ENCODE data around the gene MYOCD.

Gene MYOCD, protein sequence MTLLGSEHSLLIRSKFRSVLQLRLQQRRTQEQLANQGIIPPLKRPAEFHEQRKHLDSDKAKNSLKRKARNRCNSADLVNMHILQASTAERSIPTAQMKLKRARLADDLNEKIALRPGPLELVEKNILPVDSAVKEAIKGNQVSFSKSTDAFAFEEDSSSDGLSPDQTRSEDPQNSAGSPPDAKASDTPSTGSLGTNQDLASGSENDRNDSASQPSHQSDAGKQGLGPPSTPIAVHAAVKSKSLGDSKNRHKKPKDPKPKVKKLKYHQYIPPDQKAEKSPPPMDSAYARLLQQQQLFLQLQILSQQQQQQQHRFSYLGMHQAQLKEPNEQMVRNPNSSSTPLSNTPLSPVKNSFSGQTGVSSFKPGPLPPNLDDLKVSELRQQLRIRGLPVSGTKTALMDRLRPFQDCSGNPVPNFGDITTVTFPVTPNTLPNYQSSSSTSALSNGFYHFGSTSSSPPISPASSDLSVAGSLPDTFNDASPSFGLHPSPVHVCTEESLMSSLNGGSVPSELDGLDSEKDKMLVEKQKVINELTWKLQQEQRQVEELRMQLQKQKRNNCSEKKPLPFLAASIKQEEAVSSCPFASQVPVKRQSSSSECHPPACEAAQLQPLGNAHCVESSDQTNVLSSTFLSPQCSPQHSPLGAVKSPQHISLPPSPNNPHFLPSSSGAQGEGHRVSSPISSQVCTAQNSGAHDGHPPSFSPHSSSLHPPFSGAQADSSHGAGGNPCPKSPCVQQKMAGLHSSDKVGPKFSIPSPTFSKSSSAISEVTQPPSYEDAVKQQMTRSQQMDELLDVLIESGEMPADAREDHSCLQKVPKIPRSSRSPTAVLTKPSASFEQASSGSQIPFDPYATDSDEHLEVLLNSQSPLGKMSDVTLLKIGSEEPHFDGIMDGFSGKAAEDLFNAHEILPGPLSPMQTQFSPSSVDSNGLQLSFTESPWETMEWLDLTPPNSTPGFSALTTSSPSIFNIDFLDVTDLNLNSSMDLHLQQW

DNA sequence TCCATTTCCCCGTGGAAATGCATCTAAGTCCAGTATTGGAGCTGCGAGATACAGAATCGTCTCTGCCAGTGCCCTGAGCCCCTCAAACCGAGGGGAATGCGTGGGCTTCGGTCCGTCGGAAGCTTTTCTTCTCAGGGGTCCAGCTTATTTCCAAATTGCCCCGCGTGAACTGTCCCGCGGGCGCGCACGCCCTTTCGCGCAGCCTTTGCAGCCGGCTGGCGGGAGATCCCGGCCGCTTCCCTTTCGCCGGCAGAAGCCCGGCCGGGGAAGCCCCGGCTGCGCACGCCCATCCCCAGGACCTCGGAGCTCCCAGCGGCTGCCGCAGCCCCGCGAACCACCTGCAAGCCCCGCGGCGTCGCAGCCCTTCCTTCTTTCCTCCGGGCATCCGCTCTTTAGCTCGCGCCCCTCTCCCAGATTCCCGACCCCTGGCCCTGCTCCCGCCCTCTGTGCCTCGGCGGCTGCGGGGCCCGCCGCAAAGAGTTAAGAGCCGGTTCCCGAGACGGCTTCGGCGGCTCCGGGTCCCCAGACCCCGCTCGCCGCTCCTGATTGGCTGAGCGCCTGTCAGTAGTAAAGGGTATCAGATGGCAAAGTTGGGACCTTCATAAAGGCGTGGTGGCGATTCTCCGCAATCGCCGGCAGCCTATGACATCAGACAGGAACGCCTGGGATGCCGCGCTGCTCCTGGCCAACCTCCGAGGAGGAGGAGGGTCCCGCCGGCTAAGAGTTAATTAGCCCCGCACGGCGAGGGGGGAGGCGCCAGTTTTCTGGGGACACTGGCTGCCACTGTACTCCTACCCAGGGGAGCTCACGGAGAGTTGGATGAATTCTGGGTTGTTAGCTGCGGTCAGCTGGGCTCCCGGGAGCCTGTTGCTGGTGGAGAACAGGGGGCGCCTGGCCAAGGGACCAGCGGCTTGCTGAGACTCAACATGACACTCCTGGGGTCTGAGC, at the start of gene MYOCD:
TSS of gene MYOCD (plus strand) at position 628 of the 948 bp plus-strand sequence. CDS start at position 927, 299 bp downstream.
- Histone ChIP-seq H3K27me3 (replicated peaks; ENCODE audit: control insufficient read depth, insufficient read depth, low read length) (peaks cover 1% of the 10 kb centered on the region), H3K36me3 (ENCODE audit: control insufficient read depth, insufficient read depth, low read length) (no peaks in the 10 kb centered on the region), H3K4me3 (replicated peaks; ENCODE audit: low read depth, low read length) (peak within 1 kb of the TSS; percentile 45)
- DNase-seq (ENCODE audit: extremely low read depth, insufficient read length), result peak; percentile 18
- TF ChIP-seq, protein P1, sequence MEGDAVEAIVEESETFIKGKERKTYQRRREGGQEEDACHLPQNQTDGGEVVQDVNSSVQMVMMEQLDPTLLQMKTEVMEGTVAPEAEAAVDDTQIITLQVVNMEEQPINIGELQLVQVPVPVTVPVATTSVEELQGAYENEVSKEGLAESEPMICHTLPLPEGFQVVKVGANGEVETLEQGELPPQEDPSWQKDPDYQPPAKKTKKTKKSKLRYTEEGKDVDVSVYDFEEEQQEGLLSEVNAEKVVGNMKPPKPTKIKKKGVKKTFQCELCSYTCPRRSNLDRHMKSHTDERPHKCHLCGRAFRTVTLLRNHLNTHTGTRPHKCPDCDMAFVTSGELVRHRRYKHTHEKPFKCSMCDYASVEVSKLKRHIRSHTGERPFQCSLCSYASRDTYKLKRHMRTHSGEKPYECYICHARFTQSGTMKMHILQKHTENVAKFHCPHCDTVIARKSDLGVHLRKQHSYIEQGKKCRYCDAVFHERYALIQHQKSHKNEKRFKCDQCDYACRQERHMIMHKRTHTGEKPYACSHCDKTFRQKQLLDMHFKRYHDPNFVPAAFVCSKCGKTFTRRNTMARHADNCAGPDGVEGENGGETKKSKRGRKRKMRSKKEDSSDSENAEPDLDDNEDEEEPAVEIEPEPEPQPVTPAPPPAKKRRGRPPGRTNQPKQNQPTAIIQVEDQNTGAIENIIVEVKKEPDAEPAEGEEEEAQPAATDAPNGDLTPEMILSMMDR (IDR thresholded peaks at IDR 0.05; ENCODE audit: insufficient read depth, low read length, poor library complexity, severe bottlenecking), result no peak

DNA sequence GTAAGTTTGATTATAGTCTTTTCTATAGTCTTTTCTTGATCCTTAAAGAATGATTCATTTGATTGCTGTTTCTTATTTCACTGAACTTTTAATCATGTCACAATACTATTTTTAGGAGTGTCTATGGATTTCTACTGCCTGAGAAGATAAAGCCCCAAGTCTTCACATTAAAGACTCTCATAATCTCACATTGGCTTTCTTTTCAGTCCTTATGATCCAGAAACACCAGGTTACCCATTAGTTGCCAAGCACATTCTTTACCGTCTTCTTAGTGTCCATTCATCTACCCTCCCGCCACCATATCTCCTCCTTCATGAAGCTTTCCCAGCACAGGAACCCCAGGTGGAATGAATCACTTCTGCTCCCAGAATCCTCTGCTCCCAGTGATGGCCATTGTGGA, 49.5 kb upstream of the MYOCD start:
- H3K4me3 ChIP-seq (replicated peaks; ENCODE audit: low read depth, low read length), result no peak overlapping the region
- TF ChIP-seq, protein P1 (IDR thresholded peaks at IDR 0.05; ENCODE audit: insufficient read depth, low read length, poor library complexity, severe bottlenecking), result no peak
- no peaks in the 10 kb centered on the region for H3K36me3 ChIP-seq (ENCODE audit: control insufficient read depth, insufficient read depth, low read length)
- no peaks in the 10 kb centered on the region; the same call in 1 of the 2 replicates for H3K27me3 ChIP-seq (replicated peaks; ENCODE audit: control insufficient read depth, insufficient read depth, low read length)
- DNase-seq (ENCODE audit: extremely low read depth, insufficient read length), result no peak

DNA sequence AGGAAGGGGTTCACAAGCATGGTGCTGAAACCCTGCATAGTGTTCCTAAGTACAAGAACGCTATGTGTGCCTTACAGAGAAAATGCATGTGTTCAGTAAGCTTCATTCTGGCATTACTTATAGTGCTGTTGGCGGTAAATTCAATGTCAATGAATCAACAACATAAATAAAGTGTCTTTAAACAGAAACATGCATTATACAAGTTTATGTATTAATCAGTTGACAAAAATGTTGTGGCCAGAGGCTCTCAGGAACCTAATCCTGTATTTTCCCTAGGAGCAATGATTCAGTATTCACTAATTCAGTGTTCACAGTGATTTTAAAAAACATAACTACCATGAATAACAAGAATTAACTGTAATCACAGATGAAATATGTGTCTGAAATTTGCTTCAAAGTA, 47.1 kb upstream of the MYOCD start:
- no peaks in the 10 kb centered on the region for H3K36me3 ChIP-seq (ENCODE audit: control insufficient read depth, insufficient read depth, low read length)
- TF ChIP-seq, protein P1 (IDR thresholded peaks at IDR 0.05; ENCODE audit: insufficient read depth, low read length, poor library complexity, severe bottlenecking), result no peak
- no peak for DNase-seq (ENCODE audit: extremely low read depth, insufficient read length)
- H3K4me3 ChIP-seq (replicated peaks; ENCODE audit: low read depth, low read length), result no peak overlapping the region
- H3K27me3 ChIP-seq (replicated peaks; ENCODE audit: control insufficient read depth, insufficient read depth, low read length), result no peaks in the 10 kb centered on the region; the same call in 1 of the 2 replicates

DNA sequence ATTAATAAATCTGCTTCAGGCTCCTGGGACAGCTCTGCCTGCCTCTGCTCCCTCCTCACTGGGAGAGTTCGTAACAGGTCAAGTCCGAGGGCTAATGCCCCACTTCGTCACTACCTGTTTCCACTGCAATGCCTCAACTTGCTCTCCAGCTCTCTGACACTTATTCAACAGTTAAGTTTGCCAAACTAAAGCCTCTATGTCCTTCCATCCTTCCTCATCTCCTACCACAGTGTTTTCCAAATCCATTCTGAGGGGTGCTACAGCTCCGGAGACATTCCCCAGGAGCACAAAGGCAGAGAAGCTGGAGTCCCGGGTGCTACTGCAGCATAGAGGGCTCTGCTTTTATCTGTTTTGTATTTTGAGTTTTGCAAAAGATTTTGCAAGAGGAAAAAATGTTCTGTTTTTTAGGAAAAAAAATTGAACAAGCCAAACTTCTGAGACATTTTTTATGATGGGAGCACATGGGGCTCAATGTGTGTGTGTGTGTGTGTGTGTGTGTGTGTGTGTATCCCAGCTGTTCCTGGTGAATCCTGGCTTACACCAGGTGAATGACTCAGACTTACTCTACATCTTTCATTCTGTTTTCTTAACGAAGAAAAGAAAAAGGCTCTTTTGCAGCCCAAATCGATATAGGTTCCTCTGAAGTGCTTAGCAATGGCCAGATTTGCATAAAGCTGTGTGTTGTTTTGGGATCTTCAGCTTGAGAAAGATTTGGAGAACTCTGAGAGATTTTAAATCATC, 46.1 kb upstream of the MYOCD start:
- Histone ChIP-seq H3K36me3 (ENCODE audit: control insufficient read depth, insufficient read depth, low read length) (no peaks in the 10 kb centered on the region), H3K27me3 (replicated peaks; ENCODE audit: control insufficient read depth, insufficient read depth, low read length) (no peaks in the 10 kb centered on the region; the same call in 1 of the 2 replicates), H3K4me3 (replicated peaks; ENCODE audit: low read depth, low read length) (no peak overlapping the region)
- TF ChIP-seq, protein P1 (IDR thresholded peaks at IDR 0.05; ENCODE audit: insufficient read depth, low read length, poor library complexity, severe bottlenecking), result no peak
- DNase-seq (ENCODE audit: extremely low read depth, insufficient read length), result no peak
